Endodermal cell (in vitro differentiated cells): ENCODE measurements around the gene OR2B2. TPM values are rescaled to one million over a fixed set of nuclear protein-coding genes. Genes with fewer than 3 reads are reported as not detected.

Source experiments
- DNase-seq: peaks from one replicate; pipeline ENCODE4 v3.0.0-alpha.2; 2017
- H3K27ac ChIP-seq: 2 replicates; pipeline ENCODE4 v1.5.1; 2013; ENCODE audit warnings: mild to moderate bottlenecking, low read depth, low read length, moderate library complexity
- H3K27me3 ChIP-seq: 2 replicates; pipeline ENCODE4 v1.6.1; 2013; ENCODE audit warnings: mild to moderate bottlenecking, low read length, moderate library complexity; ENCODE audit not compliant: insufficient read depth, control insufficient read depth, poor library complexity, severe bottlenecking
- H3K36me3 ChIP-seq: 2 replicates; pipeline ENCODE4 v1.7.0; 2013; ENCODE audit warnings: mild to moderate bottlenecking, low read length, moderate library complexity; ENCODE audit not compliant: control insufficient read depth, insufficient read depth
- H3K4me1 ChIP-seq: one replicate; pipeline ENCODE4 v1.7.0; 2013; ENCODE audit warnings: low read length; ENCODE audit not compliant: control insufficient read depth, insufficient read depth
- H3K4me3 ChIP-seq: 2 replicates; pipeline ENCODE4 v1.5.1; 2013; ENCODE audit warnings: mild to moderate bottlenecking, low read length, moderate library complexity
- H3K9ac ChIP-seq: 2 replicates; pipeline ENCODE4 v1.6.1; 2013; ENCODE audit warnings: mild to moderate bottlenecking, low read length, moderate library complexity; ENCODE audit not compliant: poor library complexity, severe bottlenecking; ENCODE audit errors: extremely low read depth
- H3K9me3 ChIP-seq: 2 replicates; pipeline ENCODE4 v1.6.1; 2013; ENCODE audit warnings: mild to moderate bottlenecking, low read length, moderate library complexity; ENCODE audit not compliant: control insufficient read depth
- H3K27ac Mint-ChIP-seq: 2 replicates; pipeline ENCODE4 v1.8.0; 2020; ENCODE audit warnings: mixed read lengths
- H3K27me3 Mint-ChIP-seq: 2 replicates; pipeline ENCODE4 v1.8.0; 2021; ENCODE audit warnings: mild to moderate bottlenecking, mixed read lengths; ENCODE audit not compliant: insufficient read depth
- H3K36me3 Mint-ChIP-seq: 2 replicates; pipeline ENCODE4 v1.8.0; 2020; ENCODE audit warnings: low read depth, mixed read lengths
- H3K4me1 Mint-ChIP-seq: 2 replicates; pipeline ENCODE4 v1.8.0; 2020; ENCODE audit warnings: mixed read lengths
- H3K4me3 Mint-ChIP-seq: 2 replicates; pipeline ENCODE4 v1.8.0; 2020; ENCODE audit warnings: mild to moderate bottlenecking, moderate library complexity, mixed read lengths
- H3K9me3 Mint-ChIP-seq: 2 replicates; pipeline ENCODE4 v1.8.0; 2020; ENCODE audit warnings: mild to moderate bottlenecking, mixed read lengths
- WGBS, 2 experiments: methylation state at CpG; one replicate each; pipeline versions ENCODE4 v1.1.5 to v1.1.7; 2013; ENCODE audit warnings: missing lambda C conversion rate in 2 of 2, mixed read lengths in 1 of 2; ENCODE audit not compliant: insufficient coverage in 1 of 2, insufficient read length in 1 of 2; 5-methylcytosine and 5-hydroxymethylcytosine counted together
- total RNA-seq, 2 donors: library from RNA; stranded (reverse); fragmentation: NEBNext Ultra II Directional in 1 of 2; extraction: Animal tissue kit (Norgen Biotek cat#: 25700) in 1 of 2; gene quantifications; 2 replicates in 1 of 2; 3 replicates in 1 of 2; pipeline ENCODE4 v1.2.1, GENCODE V29; 2021
- TF ChIP-seq, protein P1 (sequence below): fragments of 200-600 bp; sonication (generic); conservative IDR thresholded peaks from 2 replicates; pipeline ENCODE4 v1.5.0; 2021; ENCODE audit warnings: antibody characterized with exemption, mild to moderate bottlenecking

OR2B2 gene
- total RNA-seq, 2 donors from 2014 or later: not detected

DNA sequence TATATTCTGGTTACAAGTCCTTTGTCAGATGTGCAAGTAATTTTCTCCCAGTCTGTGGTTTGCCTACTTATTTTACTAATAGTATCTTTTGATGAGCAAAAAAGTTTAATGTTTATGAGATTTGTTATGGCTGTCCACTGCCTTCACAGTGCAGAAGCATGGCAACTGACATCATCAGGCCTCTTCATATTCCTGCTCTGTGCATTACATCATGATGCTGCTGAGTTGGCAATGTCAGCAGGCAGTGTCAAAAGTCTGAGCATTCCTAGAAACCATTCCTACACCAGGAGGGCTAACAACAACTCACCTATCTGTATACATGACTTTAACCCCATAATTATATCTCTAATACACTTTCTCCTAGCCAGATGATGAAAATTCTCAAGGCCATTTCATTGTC, 10.8 kb upstream of the OR2B2 start:
- peaks cover 12% of the 10 kb centered on the region for H3K27me3 Mint-ChIP-seq
- peaks cover under 1% of the 10 kb centered on the region for H3K9me3 Mint-ChIP-seq
- no peak overlapping the region for H3K27ac ChIP-seq
- H3K4me1 ChIP-seq: no peaks in the 10 kb centered on the region
- no peak for DNase-seq
- H3K27ac Mint-ChIP-seq: no peak overlapping the region
- H3K9me3 ChIP-seq: no peaks in the 10 kb centered on the region
- H3K36me3 Mint-ChIP-seq: no peaks in the 10 kb centered on the region
- TF ChIP-seq, protein P1, sequence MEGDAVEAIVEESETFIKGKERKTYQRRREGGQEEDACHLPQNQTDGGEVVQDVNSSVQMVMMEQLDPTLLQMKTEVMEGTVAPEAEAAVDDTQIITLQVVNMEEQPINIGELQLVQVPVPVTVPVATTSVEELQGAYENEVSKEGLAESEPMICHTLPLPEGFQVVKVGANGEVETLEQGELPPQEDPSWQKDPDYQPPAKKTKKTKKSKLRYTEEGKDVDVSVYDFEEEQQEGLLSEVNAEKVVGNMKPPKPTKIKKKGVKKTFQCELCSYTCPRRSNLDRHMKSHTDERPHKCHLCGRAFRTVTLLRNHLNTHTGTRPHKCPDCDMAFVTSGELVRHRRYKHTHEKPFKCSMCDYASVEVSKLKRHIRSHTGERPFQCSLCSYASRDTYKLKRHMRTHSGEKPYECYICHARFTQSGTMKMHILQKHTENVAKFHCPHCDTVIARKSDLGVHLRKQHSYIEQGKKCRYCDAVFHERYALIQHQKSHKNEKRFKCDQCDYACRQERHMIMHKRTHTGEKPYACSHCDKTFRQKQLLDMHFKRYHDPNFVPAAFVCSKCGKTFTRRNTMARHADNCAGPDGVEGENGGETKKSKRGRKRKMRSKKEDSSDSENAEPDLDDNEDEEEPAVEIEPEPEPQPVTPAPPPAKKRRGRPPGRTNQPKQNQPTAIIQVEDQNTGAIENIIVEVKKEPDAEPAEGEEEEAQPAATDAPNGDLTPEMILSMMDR: no peak
- no peaks in the 10 kb centered on the region for H3K36me3 ChIP-seq
- H3K27me3 ChIP-seq: peaks cover 5% of the 10 kb centered on the region
- no peaks in the 10 kb centered on the region for H3K4me1 Mint-ChIP-seq
- H3K9ac ChIP-seq: no peak overlapping the region
- H3K4me3 ChIP-seq: no peak overlapping the region
- H3K4me3 Mint-ChIP-seq: no peak overlapping the region

DNA sequence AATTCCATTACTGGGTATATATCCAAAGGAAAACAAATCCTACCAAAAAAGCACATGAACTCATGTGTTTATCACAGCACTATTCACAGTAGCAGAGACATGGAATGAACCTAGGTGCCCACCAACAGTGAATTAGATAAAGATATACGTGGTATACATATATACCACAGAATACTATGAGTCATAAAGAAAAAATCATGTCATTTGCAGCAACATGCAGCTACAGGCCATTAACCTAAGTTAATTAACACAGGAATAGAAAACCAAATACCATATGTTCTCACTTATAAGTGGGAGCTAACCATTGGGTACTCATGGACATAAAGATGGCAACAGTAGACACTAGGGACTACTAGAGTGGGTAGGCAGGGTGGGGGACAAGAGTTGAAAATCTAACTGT, 4.2 kb downstream of the OR2B2 start:
- Histone ChIP-seq H3K27me3 (no peaks in the 10 kb centered on the region), H3K9ac (no peak overlapping the region), H3K27ac (no peak overlapping the region), H3K9me3 (no peaks in the 10 kb centered on the region), H3K4me1 (no peaks in the 10 kb centered on the region), H3K4me3 (no peak overlapping the region), H3K36me3 (no peaks in the 10 kb centered on the region)
- WGBS, 2 experiments: 86 to 100% methylated on average over 1 of the region's 1 CpG
- Mint-ChIP-seq H3K36me3 (no peaks in the 10 kb centered on the region), H3K4me1 (no peaks in the 10 kb centered on the region), H3K9me3 (no peaks in the 10 kb centered on the region), H3K4me3 (no peak overlapping the region), H3K27me3 (no peaks in the 10 kb centered on the region), H3K27ac (no peak overlapping the region)
- TF ChIP-seq, protein P1: no peak
- no peak for DNase-seq

DNA sequence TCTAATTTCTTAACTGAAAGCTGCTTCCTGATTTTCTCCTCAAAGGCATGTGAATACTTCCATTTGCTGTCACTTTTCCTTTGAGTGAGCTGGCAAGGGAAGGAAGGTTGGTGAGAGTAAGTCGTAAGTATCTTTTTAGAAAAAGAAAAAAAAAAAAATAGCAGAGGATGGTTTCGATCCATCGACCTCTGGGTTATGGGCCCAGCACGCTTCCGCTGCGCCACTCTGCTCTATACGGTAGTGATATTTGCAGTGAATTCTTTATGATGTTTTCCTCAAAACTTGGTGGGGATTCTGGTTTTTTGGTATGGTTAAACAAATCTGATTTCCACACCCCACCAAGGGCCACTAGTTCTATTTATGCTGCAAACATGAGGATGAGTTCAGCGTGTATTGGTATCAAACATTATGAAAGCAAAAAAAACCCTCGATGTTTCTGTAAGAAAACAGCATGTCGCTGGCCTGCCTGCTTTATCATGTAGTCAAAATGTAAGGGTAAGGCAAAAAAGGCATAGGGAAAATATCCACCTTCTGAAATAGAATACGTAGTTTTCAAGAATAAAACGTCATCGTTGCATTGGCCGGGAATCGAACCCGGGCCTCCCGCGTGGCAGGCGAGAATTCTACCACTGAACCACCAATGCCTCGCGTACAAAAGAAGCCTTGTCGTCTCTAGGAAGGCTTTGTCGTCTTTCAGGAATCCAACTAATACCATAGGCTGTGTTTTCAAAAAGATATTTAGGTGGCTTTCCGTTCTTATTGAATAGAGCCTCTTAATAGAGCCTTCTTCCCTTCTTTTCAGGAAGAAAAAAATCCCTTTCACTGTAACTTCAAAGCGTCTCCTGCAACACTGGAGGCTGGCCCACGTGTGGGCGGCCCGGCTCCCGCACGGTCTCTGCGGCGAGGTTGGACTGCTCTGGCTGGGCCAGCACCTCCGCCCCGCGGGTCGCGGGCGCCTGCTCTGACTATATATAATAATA, 9.6 kb downstream of the OR2B2 start:
- DNase-seq: peak; percentile 95
- H3K36me3 ChIP-seq: no peaks in the 10 kb centered on the region
- no peaks in the 10 kb centered on the region for H3K27me3 ChIP-seq
- no peaks in the 10 kb centered on the region for H3K27me3 Mint-ChIP-seq
- no peaks in the 10 kb centered on the region for H3K9me3 Mint-ChIP-seq
- peak overlapping the region; percentile 94 for H3K27ac Mint-ChIP-seq
- no peaks in the 10 kb centered on the region for H3K9me3 ChIP-seq
- H3K36me3 Mint-ChIP-seq: no peaks in the 10 kb centered on the region
- TF ChIP-seq, protein P1: no peak
- peak overlapping the region; percentile 95 for H3K4me3 ChIP-seq
- peak overlapping the region; percentile 56 for H3K9ac ChIP-seq
- 0 to 1% methylated on average over 7 to 33 of the region's 38 CpGs for WGBS, 2 experiments
- H3K4me3 Mint-ChIP-seq: peak overlapping the region; percentile 77
- peaks cover 12% of the 10 kb centered on the region for H3K4me1 Mint-ChIP-seq
- H3K27ac ChIP-seq: peak overlapping the region; percentile 65
- H3K4me1 ChIP-seq: no peaks in the 10 kb centered on the region
